ENCODE measurements around the gene TAGLN3.
A peak's percentile ranks its signal among the peaks of the same experiment; 100 is the strongest.
"Not testable (repeated sequence)": the region's sequence is repeated elsewhere in the genome, so short reads cannot be mapped to it uniquely, and the experiment has no call there.

TAGLN3 gene

GRCh38 chr3:112011376-112011940 lies 12.7 kb downstream of the TAGLN3 start:
- no peak for DNase-seq

GRCh38 chr3:112012205-112012992 lies 13.7 kb downstream of the TAGLN3 start:
- no peak for DNase-seq

- DNase-seq, result peak in 1 of 2 donors; percentile 40
Measured at GRCh38 chr3:112013058-112013783, 14.5 kb downstream of the TAGLN3 start.

GRCh38 chr3:112013784-112014143 lies 15.0 kb downstream of the TAGLN3 start:
- no peak for DNase-seq

- no peak for DNase-seq
Measured at GRCh38 chr3:112017091-112017490, 18.4 kb downstream of the TAGLN3 start.

- DNase-seq, result no peak
Measured at GRCh38 chr3:112018712-112019111, 20.0 kb downstream of the TAGLN3 start.

GRCh38 chr3:112019716-112020115 lies 21.0 kb downstream of the TAGLN3 start:
- DNase-seq, result no peak

- no peak for DNase-seq
Measured at GRCh38 chr3:112020674-112021085, 22.0 kb downstream of the TAGLN3 start.

GRCh38 chr3:112027142-112027541 lies 28.4 kb downstream of the TAGLN3 start:
- DNase-seq, result no peak

GRCh38 chr3:112027826-112028225 lies 29.1 kb downstream of the TAGLN3 start:
- no peak for DNase-seq

GRCh38 chr3:112030901-112031300 lies 32.2 kb downstream of the TAGLN3 start:
- DNase-seq, result no peak

- no peak for DNase-seq
Measured at GRCh38 chr3:112032098-112032731, 33.5 kb downstream of the TAGLN3 start.

GRCh38 chr3:112034436-112034835 lies 35.7 kb downstream of the TAGLN3 start, which contains the start of gene TMPRSS7:
Gene TMPRSS7 (plus strand): TSS chr3:112034736. CDS start chr3:112034846, 110 bp downstream.
- no peak for DNase-seq

- DNase-seq, result no peak
Measured at GRCh38 chr3:112035241-112035640, 36.5 kb downstream of the TAGLN3 start.

- not testable (repeated sequence) for DNase-seq
Measured at GRCh38 chr3:112037194-112037593, 38.5 kb downstream of the TAGLN3 start.

- no peak for DNase-seq
Measured at GRCh38 chr3:112038863-112039262, 40.1 kb downstream of the TAGLN3 start.

GRCh38 chr3:112041321-112041720 lies 42.6 kb downstream of the TAGLN3 start:
- no peak for DNase-seq

GRCh38 chr3:112042842-112043280 lies 44.1 kb downstream of the TAGLN3 start:
- DNase-seq, result no peak

- DNase-seq, result peak in 1 of 2 donors; percentile 65
Measured at GRCh38 chr3:112043621-112044201, 45.0 kb downstream of the TAGLN3 start.

- no peak for DNase-seq
Measured at GRCh38 chr3:112046599-112046998, 47.9 kb downstream of the TAGLN3 start.

GRCh38 chr3:112047264-112047663 lies 48.5 kb downstream of the TAGLN3 start:
- DNase-seq, result no peak

GRCh38 chr3:112048911-112049310 lies 50.2 kb downstream of the TAGLN3 start:
- DNase-seq, result no peak

GRCh38 chr3:112053229-112053628 lies 54.5 kb downstream of the TAGLN3 start:
- DNase-seq, result no peak
